ENCODE measurements around the gene ENSA.
"Not testable (repeated sequence)": the region's sequence is repeated elsewhere in the genome, so short reads cannot be mapped to it uniquely, and the experiment has no call there.

The ENSA gene, protein sequence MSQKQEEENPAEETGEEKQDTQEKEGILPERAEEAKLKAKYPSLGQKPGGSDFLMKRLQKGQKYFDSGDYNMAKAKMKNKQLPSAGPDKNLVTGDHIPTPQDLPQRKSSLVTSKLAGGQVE

GRCh38 chr1:150629115-150629928, at the start of gene ENSA:
TSS of gene ENSA (minus strand) at chr1:150629612. CDS start at chr1:150629470, 142 bp downstream.
- peaks cover 36% of the 10 kb centered on the region for H3K36me3 Mint-ChIP-seq
- no peaks in the 10 kb centered on the region for H3K9me3 Mint-ChIP-seq
- DNase-seq = peak; percentile 98
- peaks cover 21% of the 10 kb centered on the region for H3K4me1 Mint-ChIP-seq
- no peak within 1 kb of the TSS for H3K27ac Mint-ChIP-seq
- no peaks in the 10 kb centered on the region for H3K27me3 Mint-ChIP-seq
- CTCF ChIA-PET = interaction anchor here (0.6 to 3.6 kb wide), 9 partner anchors 9 to 344 kb away, joined by 3 to 58 read pairs (median 4); partner anchors contain the start of gene MCL1
- H3K4me3 Mint-ChIP-seq = no peak within 1 kb of the TSS

- Mint-ChIP-seq H3K27me3 (no peaks in the 10 kb centered on the region), H3K27ac (no peak overlapping the region), H3K4me1 (peaks cover 16% of the 10 kb centered on the region), H3K4me3 (no peak overlapping the region), H3K36me3 (peaks cover 12% of the 10 kb centered on the region), H3K9me3 (no peaks in the 10 kb centered on the region)
- CTCF ChIA-PET = no interaction called here
- DNase-seq = no peak
Measured at GRCh38 chr1:150678988-150679387, 49.6 kb upstream of the ENSA start.

- Mint-ChIP-seq H3K4me1 (peaks cover 9% of the 10 kb centered on the region), H3K9me3 (no peaks in the 10 kb centered on the region), H3K36me3 (peaks cover 7% of the 10 kb centered on the region), H3K4me3 (no peak overlapping the region), H3K27ac (no peak overlapping the region), H3K27me3 (no peaks in the 10 kb centered on the region)
- no peak for DNase-seq
- CTCF ChIA-PET = interaction anchor here (0.6 kb wide), 1 partner anchor 488 kb away, joined by 4 read pairs; no protein-coding TSS in a partner anchor
Measured at GRCh38 chr1:150674881-150675280, 45.5 kb upstream of the ENSA start.

- CTCF ChIA-PET = interaction anchor here (1.3 kb wide), 1 partner anchor 12 kb away, joined by 3 read pairs; no protein-coding TSS in a partner anchor
Measured at GRCh38 chr1:150663321-150663720, 33.9 kb upstream of the ENSA start.

GRCh38 chr1:150662811-150663210, 33.4 kb upstream of the ENSA start:
- Mint-ChIP-seq H3K36me3 (peaks cover 19% of the 10 kb centered on the region), H3K9me3 (no peaks in the 10 kb centered on the region), H3K27me3 (no peaks in the 10 kb centered on the region), H3K27ac (no peak overlapping the region), H3K4me1 (peaks cover 5% of the 10 kb centered on the region), H3K4me3 (no peak overlapping the region)
- CTCF ChIA-PET = interaction anchor here (1.3 kb wide), 1 partner anchor 12 kb away, joined by 3 read pairs; no protein-coding TSS in a partner anchor
- DNase-seq = no peak

More at GRCh38 chr1:150663321-150663720, 33.9 kb upstream of the ENSA start:
- Mint-ChIP-seq H3K4me3 (no peak overlapping the region), H3K4me1 (peaks cover 5% of the 10 kb centered on the region), H3K27ac (no peak overlapping the region), H3K27me3 (no peaks in the 10 kb centered on the region), H3K9me3 (no peaks in the 10 kb centered on the region), H3K36me3 (peaks cover 19% of the 10 kb centered on the region)
- no peak for DNase-seq

GRCh38 chr1:150661156-150661555, 31.7 kb upstream of the ENSA start:
- CTCF ChIA-PET = interaction anchor here (1.2 kb wide), 1 partner anchor 100 kb away, joined by 3 read pairs; no protein-coding TSS in a partner anchor
- no peaks in the 10 kb centered on the region for H3K27me3 Mint-ChIP-seq
- no peak overlapping the region for H3K27ac Mint-ChIP-seq
- peaks cover 5% of the 10 kb centered on the region for H3K4me1 Mint-ChIP-seq
- no peaks in the 10 kb centered on the region for H3K9me3 Mint-ChIP-seq
- H3K4me3 Mint-ChIP-seq = no peak overlapping the region
- DNase-seq = no peak
- H3K36me3 Mint-ChIP-seq = peaks cover 17% of the 10 kb centered on the region

DNA sequence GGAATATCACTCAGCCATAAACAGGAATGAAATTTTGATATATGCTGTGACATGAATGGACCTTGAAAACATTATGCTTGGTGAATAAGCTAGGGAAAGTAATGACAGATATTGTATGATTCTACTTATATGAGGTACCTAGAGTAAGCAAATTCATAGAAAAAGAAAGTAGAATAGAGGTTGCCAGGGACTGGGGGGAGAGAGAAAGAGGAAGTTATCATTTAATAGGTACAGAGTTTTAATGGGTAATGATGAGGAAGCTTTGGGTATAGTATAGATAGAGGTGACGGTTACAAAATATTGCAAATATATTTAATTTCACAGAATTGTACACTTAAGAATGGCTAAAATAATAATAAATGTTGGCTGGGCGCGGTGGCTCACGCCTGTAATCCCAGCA, 31.2 kb upstream of the ENSA start:
- CTCF ChIA-PET = interaction anchor here (1.2 kb wide), 1 partner anchor 100 kb away, joined by 3 read pairs; no protein-coding TSS in a partner anchor
- H3K4me1 Mint-ChIP-seq = peaks cover 4% of the 10 kb centered on the region
- DNase-seq = no peak
- H3K9me3 Mint-ChIP-seq = no peaks in the 10 kb centered on the region
- peaks cover 19% of the 10 kb centered on the region for H3K36me3 Mint-ChIP-seq
- H3K27me3 Mint-ChIP-seq = no peaks in the 10 kb centered on the region
- H3K4me3 Mint-ChIP-seq = no peak overlapping the region
- no peak overlapping the region for H3K27ac Mint-ChIP-seq

- DNase-seq, H3K4me3 Mint-ChIP-seq, H3K27me3 Mint-ChIP-seq, H3K27ac Mint-ChIP-seq, H3K9me3 Mint-ChIP-seq, H3K4me1 Mint-ChIP-seq: not testable (repeated sequence)
- H3K36me3 Mint-ChIP-seq = peaks cover 15% of the 10 kb centered on the region
- CTCF ChIA-PET = interaction anchor here (1.0 to 1.4 kb wide), 3 partner anchors 16 to 324 kb away, joined by 3 to 4 read pairs (median 4); no protein-coding TSS in a partner anchor
Measured at GRCh38 chr1:150657064-150657463, 27.7 kb upstream of the ENSA start.

GRCh38 chr1:150654635-150655034, 25.2 kb upstream of the ENSA start:
- DNase-seq, H3K4me1 Mint-ChIP-seq, H3K27ac Mint-ChIP-seq, H3K4me3 Mint-ChIP-seq, CTCF ChIA-PET, H3K9me3 Mint-ChIP-seq, H3K27me3 Mint-ChIP-seq: not testable (repeated sequence)
- H3K36me3 Mint-ChIP-seq = peaks cover 12% of the 10 kb centered on the region

DNA sequence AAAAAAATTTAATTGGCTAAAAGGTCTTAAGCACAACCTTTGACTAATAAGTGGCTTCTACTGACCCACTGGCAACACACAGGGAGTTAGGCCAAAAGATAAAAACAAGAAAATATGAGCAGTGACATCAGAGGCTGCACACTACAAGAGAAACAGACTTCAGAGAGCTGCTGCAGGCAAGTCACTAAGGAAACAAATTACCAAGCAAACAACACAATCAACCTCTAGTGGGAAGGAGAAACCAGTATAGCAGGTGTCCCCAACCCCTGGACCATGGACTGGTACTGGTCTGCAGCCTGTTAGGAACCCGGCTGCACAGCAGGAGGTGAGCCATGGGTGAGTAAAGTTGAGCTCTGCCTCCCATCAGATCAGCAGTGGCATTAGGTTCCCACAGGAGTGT, 20.8 kb upstream of the ENSA start:
- Mint-ChIP-seq H3K36me3 (peaks cover 25% of the 10 kb centered on the region), H3K4me3 (no peak overlapping the region), H3K9me3 (no peaks in the 10 kb centered on the region), H3K27ac (no peak overlapping the region), H3K27me3 (no peaks in the 10 kb centered on the region), H3K4me1 (no peaks in the 10 kb centered on the region)
- CTCF ChIA-PET = interaction anchor here (0.7 to 1.4 kb wide), 2 partner anchors 13 to 353 kb away, joined by 3 read pairs; no protein-coding TSS in a partner anchor
- DNase-seq = no peak

- Mint-ChIP-seq H3K27ac (peak overlapping the region; percentile 5), H3K27me3 (no peaks in the 10 kb centered on the region), H3K9me3 (no peaks in the 10 kb centered on the region), H3K4me3 (no peak overlapping the region), H3K4me1 (no peaks in the 10 kb centered on the region), H3K36me3 (peaks cover 25% of the 10 kb centered on the region)
- no peak for DNase-seq
- CTCF ChIA-PET = interaction anchor here (0.7 to 2.1 kb wide), 3 partner anchors 89 to 354 kb away, joined by 3 to 8 read pairs (median 3); no protein-coding TSS in a partner anchor
Measured at GRCh38 chr1:150649441-150650075, 20.1 kb upstream of the ENSA start.

DNA sequence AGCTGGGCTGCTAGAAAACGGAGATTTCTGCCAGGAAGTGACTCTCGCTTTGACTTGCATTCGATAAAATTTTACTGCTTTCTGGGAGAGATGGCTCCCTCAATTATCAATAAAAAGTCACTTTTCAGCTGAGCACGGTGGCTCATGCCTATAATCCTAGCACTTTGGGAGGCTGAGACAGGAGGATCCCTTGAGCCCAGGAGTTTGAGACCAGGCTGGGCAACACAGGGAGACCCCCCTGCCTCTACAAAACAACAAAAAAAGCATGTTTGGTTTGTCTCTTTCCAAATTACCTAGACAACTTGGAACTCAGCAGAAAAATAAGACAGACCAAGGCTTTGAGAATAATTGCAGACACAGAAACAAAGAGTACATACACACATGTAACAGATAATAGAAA, 12.9 kb upstream of the ENSA start:
- no peak for DNase-seq
- Mint-ChIP-seq H3K4me1 (no peaks in the 10 kb centered on the region), H3K36me3 (peaks cover 7% of the 10 kb centered on the region), H3K9me3 (no peaks in the 10 kb centered on the region), H3K27ac (no peak overlapping the region), H3K27me3 (no peaks in the 10 kb centered on the region), H3K4me3 (no peak overlapping the region)
- CTCF ChIA-PET = no interaction called here

DNA sequence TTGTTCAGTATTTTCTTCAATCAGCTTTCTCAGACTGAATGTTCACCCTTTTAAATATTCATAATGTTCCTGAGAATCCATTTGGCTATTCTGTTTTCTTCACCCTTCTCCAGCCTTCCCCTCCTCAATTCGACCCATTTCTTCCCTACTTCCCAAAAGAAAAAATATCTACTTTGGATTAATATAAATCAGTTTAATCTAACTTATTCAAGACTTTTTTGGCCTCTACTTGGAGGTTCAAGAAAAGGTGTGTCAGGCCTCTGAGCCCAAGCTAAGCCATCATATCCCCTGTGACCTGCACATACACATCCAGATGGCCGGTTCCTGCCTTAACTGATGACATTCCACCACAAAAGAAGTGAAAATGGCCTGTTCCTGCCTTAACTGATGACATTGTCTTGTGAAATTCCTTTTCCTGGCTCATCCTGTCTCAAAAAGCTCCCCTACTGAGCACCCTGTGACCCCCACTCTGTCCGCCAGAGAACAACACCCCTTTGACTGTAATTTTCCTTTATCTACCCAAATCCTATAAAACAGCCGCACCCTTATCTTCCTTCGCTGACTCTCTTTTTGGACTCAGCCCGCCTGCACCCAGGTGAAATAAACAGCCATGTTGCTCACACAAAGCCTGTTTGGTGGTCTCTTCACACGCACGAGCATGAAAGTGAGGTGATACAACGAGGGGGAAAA, 11.9 kb upstream of the ENSA start:
- DNase-seq, CTCF ChIA-PET, H3K4me1 Mint-ChIP-seq, H3K9me3 Mint-ChIP-seq, H3K27me3 Mint-ChIP-seq, H3K4me3 Mint-ChIP-seq, H3K27ac Mint-ChIP-seq, H3K36me3 Mint-ChIP-seq: not testable (repeated sequence)

DNA sequence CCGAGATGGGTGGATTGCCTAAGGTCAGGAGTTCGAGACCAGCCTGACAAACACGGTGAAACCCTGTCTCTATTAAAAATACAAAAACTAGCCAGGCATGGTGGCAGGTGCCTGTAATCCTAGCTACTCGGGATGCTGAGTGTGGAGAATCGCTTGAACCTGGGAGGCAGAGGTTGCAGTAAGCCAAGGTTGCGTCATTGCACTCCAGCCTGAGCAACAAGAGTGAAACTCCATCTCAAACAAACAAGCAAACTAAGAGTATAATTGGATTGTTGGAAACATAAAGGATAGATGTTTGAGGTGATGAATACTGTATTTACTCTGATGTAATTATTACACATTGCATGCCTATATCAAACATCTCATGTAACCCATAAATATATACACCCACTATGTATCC, 9.0 kb upstream of the ENSA start:
- not testable (repeated sequence) for H3K27me3 Mint-ChIP-seq, DNase-seq, H3K4me1 Mint-ChIP-seq, H3K4me3 Mint-ChIP-seq, H3K36me3 Mint-ChIP-seq, H3K9me3 Mint-ChIP-seq, H3K27ac Mint-ChIP-seq
- CTCF ChIA-PET = interaction anchor here (1.0 to 1.2 kb wide), 2 partner anchors 78 to 357 kb away, joined by 3 read pairs; no protein-coding TSS in a partner anchor
